HCT116 (cell line): ENCODE measurements around the gene SLC66A3. TPM values are rescaled to one million over a fixed set of nuclear protein-coding genes. Genes with fewer than 3 reads are reported as not detected.

ENCODE experiments used
- ATAC-seq: fragments of 200-7000 bp; cut with Tn5 transposase; 2 replicates; pipeline ENCODE4 v1.9.1; 2020; ENCODE audit warnings: mild to moderate bottlenecking, moderate library complexity
- BruUV-seq: library from RNA; stranded (reverse); fragments of 400-500 nt; replicated peaks from 2 replicates; lab custom pipeline; 2021; lab: Mats Ljungman, UMichigan
- CTCF ChIA-PET: fragments of 300-600 bp; sonication (Branson Sonifier 250); formaldehyde crosslinking; loops from one replicate; lab custom pipeline; 2021; ENCODE audit warnings: antibody characterized with exemption; lab: Charles Lee
- POLR2A ChIA-PET: fragments of 300-600, 350-600 bp; sonication (Branson Sonifier 250); formaldehyde crosslinking; loops from one replicate; lab custom pipeline; 2021; ENCODE audit warnings: antibody characterized with exemption; lab: Charles Lee
- RAD21 ChIA-PET, 2 experiments: fragments of 300-600 bp; sonication (Branson Sonifier 250); formaldehyde crosslinking; loops; one replicate each; lab custom pipeline; 2023; ENCODE audit warnings: low total read pairs in 2 of 2; ENCODE audit not compliant: uncharacterized antibody in 2 of 2, unreplicated experiment in 2 of 2, low non-redundant PET in 1 of 2; lab: Charles Lee
- DNase-seq: peaks from one replicate; pipeline ENCODE4 v3.0.0-alpha.2; 2010; ENCODE audit warnings: low read depth, low spot score
- H2AFZ ChIP-seq: fragments of 200-600 bp; shearing (Covaris generic), sonication (generic); 2 replicates; pipeline ENCODE4 v1.6.1; 2017; ENCODE audit warnings: low read depth, mixed run types, mixed read lengths, antibody characterized with exemption, low read length; ENCODE audit not compliant: poor library complexity, severe bottlenecking
- H3K27ac ChIP-seq: 2 replicates; pipeline ENCODE4 v1.5.1; 2012; ENCODE audit warnings: low read depth, low read length
- H3K27me3 ChIP-seq: fragments of 200-600 bp; sonication (generic); 2 replicates; pipeline ENCODE4 v1.6.1; 2016; ENCODE audit warnings: mixed run types, low read length, mixed read lengths; ENCODE audit not compliant: insufficient read depth
- H3K36me3 ChIP-seq, 2 experiments: fragments of 200-500 bp in 1 of 2; fragments of 200-600 bp in 1 of 2; sonication (Bioruptor generic) in 1 of 2; sonication (generic) in 1 of 2; 2 replicates each; pipeline versions ENCODE4 v1.5.1 to v1.6.1; 2014 to 2016; ENCODE audit warnings: low read length in 2 of 2, inconsistent platforms in 1 of 2, mixed read lengths in 1 of 2, mixed run types in 1 of 2; ENCODE audit not compliant: insufficient read depth in 2 of 2, control insufficient read depth in 1 of 2
- H3K4me1 ChIP-seq, 2 experiments: fragments of 200-600 bp in 1 of 2; sonication (generic) in 1 of 2; 2 replicates each; pipeline versions ENCODE4 v1.5.1 to v1.6.1; 2012 to 2017; ENCODE audit warnings: low read length in 2 of 2, inconsistent platforms in 1 of 2, mild to moderate bottlenecking in 1 of 2, mixed read lengths in 1 of 2, mixed run types in 1 of 2, moderate library complexity in 1 of 2; ENCODE audit not compliant: insufficient read depth in 2 of 2, control insufficient read depth in 1 of 2
- H3K4me2 ChIP-seq: fragments of 200-600 bp; sonication (generic); 2 replicates; pipeline ENCODE4 v1.6.1; 2017; ENCODE audit warnings: mixed run types, low read length, mixed read lengths
- H3K4me3 ChIP-seq, 2 experiments: fragments of 200-600 bp in 1 of 2; sonication (generic) in 1 of 2; replicated peaks in 1 of 2; 2 replicates each; pipeline ENCODE4 v1.5.1; 2011 to 2016; ENCODE audit warnings: low read length in 2 of 2, control low read depth in 1 of 2, low read depth in 1 of 2, mild to moderate bottlenecking in 1 of 2, mixed read lengths in 1 of 2, mixed run types in 1 of 2
- H3K79me2 ChIP-seq: fragments of 200-600 bp; sonication (generic); 2 replicates; pipeline ENCODE4 v1.6.1; 2017; ENCODE audit warnings: mild to moderate bottlenecking, mixed run types, low read length, moderate library complexity, mixed read lengths; ENCODE audit not compliant: insufficient read depth
- H3K9ac ChIP-seq: fragments of 200-600 bp; sonication (generic); 2 replicates; pipeline ENCODE4 v1.6.1; 2016; ENCODE audit warnings: low read length, mixed read lengths
- H3K9me2 ChIP-seq: fragments of 200-600 bp; sonication (generic), shearing (Covaris generic); 2 replicates; pipeline ENCODE4 v1.6.1; 2017; ENCODE audit warnings: mixed run types, mild to moderate bottlenecking, moderate library complexity; ENCODE audit not compliant: insufficient read depth
- H3K9me3 ChIP-seq, 2 experiments: fragments of 200-500 bp in 1 of 2; fragments of 200-600 bp in 1 of 2; sonication (Bioruptor generic) in 1 of 2; sonication (generic) in 1 of 2; 2 replicates each; pipeline ENCODE4 v1.6.1; 2014 to 2017; ENCODE audit warnings: low read length in 2 of 2, mixed read lengths in 2 of 2, inconsistent platforms in 1 of 2, low read depth in 1 of 2, mild to moderate bottlenecking in 1 of 2, mixed run types in 1 of 2, moderate library complexity in 1 of 2; ENCODE audit not compliant: control insufficient read depth in 1 of 2, insufficient read depth in 1 of 2
- H4K20me1 ChIP-seq: fragments of 200-600 bp; sonication (generic), shearing (Covaris generic); 2 replicates; pipeline ENCODE4 v1.6.1; 2017; ENCODE audit warnings: mixed run types, mild to moderate bottlenecking, moderate library complexity; ENCODE audit not compliant: insufficient read depth
- ELF1 ChIP-seq: IDR thresholded peaks from 2 replicates; pipeline ENCODE4 v1.6.1; 2012; ENCODE audit warnings: low read depth, borderline replicate concordance
- RAD21 ChIP-seq: IDR thresholded peaks from 2 replicates; pipeline ENCODE4 v1.6.1; 2012; ENCODE audit warnings: low read depth, mild to moderate bottlenecking
- YY1 ChIP-seq: IDR thresholded peaks from 2 replicates; pipeline ENCODE4 v1.6.1; 2011; ENCODE audit warnings: low read length, low read depth, moderate library complexity, mild to moderate bottlenecking; ENCODE audit not compliant: insufficient replicate concordance; ENCODE audit errors: extremely low read depth
- ZFX ChIP-seq: fragments of 450-650 bp; IDR thresholded peaks from 2 replicates; pipeline ENCODE4 v1.6.1; 2017
- ZNF274 ChIP-seq: fragments of 200-500 bp; sonication (Bioruptor generic); IDR thresholded peaks from 2 replicates; pipeline ENCODE4 v1.6.1; 2014; ENCODE audit warnings: mild to moderate bottlenecking, low read depth, low read length, inconsistent platforms
- intact Hi-C: fragments of 100-400 bp; cut with micrococcal nuclease; formaldehyde crosslinking; loops from 2 replicates; pipeline ENCODE4 v1.10.0; 2022
- total RNA-seq: library from RNA; stranded (reverse); gene quantifications from one replicate; pipeline ENCODE4 v1.2.1, GENCODE V29; 2021; ENCODE audit not compliant: unreplicated experiment
- TF ChIP-seq, protein P1 (sequence below), 3 experiments: fragments of 200-600 bp in 1 of 3; sonication (generic) in 1 of 3; IDR thresholded peaks in 2 of 3; conservative IDR thresholded peaks in 1 of 3; 2 replicates each; pipeline ENCODE4 v1.5.1; 2012 to 2017; ENCODE audit warnings: low read depth in 2 of 3, low read length in 2 of 3, antibody characterized with exemption in 1 of 3, borderline replicate concordance in 1 of 3, control low read depth in 1 of 3, mild to moderate bottlenecking in 1 of 3, mixed read lengths in 1 of 3, mixed run types in 1 of 3, moderate library complexity in 1 of 3; ENCODE audit not compliant: insufficient read depth in 1 of 3
- TF ChIP-seq, protein P2 (sequence below): IDR thresholded peaks from 2 replicates; pipeline ENCODE4 v1.6.1; 2012

Gene SLC66A3
- total RNA-seq, 1 experiment from 2014 or later = 15.9 TPM

DNA sequence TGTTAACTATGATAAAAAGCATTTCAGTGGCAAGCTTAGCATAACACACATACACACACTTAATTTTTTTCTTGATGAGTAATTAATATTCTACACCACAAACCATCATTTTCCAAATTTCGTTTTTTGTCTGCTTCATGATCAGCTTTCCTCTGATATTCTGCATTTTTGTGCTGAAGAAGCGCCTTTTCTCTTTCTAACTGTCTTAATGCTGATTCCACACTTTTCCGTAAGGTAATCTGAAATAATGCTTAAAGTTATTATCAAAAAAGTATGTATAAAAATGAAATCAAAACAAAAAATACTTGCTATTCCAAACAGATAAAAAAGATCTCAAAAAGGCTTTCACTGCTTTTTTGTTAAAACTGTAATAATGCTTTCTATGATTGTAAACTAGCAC lies 60.1 kb downstream of the SLC66A3 start:
- no peak overlapping the region for H3K9ac ChIP-seq
- CTCF ChIA-PET = no interaction called here
- TF ChIP-seq ZNF274 (no peak), ZFX (no peak), RAD21 (no peak), YY1 (no peak)
- TF ChIP-seq, protein P1, sequence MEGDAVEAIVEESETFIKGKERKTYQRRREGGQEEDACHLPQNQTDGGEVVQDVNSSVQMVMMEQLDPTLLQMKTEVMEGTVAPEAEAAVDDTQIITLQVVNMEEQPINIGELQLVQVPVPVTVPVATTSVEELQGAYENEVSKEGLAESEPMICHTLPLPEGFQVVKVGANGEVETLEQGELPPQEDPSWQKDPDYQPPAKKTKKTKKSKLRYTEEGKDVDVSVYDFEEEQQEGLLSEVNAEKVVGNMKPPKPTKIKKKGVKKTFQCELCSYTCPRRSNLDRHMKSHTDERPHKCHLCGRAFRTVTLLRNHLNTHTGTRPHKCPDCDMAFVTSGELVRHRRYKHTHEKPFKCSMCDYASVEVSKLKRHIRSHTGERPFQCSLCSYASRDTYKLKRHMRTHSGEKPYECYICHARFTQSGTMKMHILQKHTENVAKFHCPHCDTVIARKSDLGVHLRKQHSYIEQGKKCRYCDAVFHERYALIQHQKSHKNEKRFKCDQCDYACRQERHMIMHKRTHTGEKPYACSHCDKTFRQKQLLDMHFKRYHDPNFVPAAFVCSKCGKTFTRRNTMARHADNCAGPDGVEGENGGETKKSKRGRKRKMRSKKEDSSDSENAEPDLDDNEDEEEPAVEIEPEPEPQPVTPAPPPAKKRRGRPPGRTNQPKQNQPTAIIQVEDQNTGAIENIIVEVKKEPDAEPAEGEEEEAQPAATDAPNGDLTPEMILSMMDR (IDR thresholded peaks at IDR 0.05 in 2 of 3, conservative IDR thresholded peaks at IDR 0.05 in 1 of 3; ENCODE audit: borderline replicate concordance in 1 of 3, insufficient read depth in 1 of 3, low read depth in 2 of 3, low read length in 2 of 3) = no peak
- TF ChIP-seq, protein P2, sequence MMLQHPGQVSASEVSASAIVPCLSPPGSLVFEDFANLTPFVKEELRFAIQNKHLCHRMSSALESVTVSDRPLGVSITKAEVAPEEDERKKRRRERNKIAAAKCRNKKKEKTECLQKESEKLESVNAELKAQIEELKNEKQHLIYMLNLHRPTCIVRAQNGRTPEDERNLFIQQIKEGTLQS = no peak
- TF ChIP-seq, all 23 proteins: peak for 0
- Histone ChIP-seq H4K20me1 (peaks cover 5% of the 10 kb centered on the region), H3K4me3 (no peak overlapping the region), H3K27me3 (no peaks in the 10 kb centered on the region), H3K9me3 (no peaks in the 10 kb centered on the region), H3K4me1 (no peaks in the 10 kb centered on the region), H3K4me2 (no peak overlapping the region), H3K9me2 (no peaks in the 10 kb centered on the region), H3K27ac (no peak overlapping the region), H3K36me3 (peaks cover 20 to 26% of the 10 kb centered on the region in 2 experiments; a peak in 3 of 4 replicates), H2AFZ (no peak overlapping the region), H3K79me2 (no peaks in the 10 kb centered on the region)
- RAD21 ChIA-PET = no interaction called here
- POLR2A ChIA-PET = interaction anchor here (1.1 kb wide), 1 partner anchor 40 kb away, joined by 3 read pairs; no protein-coding TSS in a partner anchor
- ATAC-seq (no peak), DNase-seq (no peak)
- intact Hi-C loops = no loop called here
- BruUV-seq = no TSS peak

DNA sequence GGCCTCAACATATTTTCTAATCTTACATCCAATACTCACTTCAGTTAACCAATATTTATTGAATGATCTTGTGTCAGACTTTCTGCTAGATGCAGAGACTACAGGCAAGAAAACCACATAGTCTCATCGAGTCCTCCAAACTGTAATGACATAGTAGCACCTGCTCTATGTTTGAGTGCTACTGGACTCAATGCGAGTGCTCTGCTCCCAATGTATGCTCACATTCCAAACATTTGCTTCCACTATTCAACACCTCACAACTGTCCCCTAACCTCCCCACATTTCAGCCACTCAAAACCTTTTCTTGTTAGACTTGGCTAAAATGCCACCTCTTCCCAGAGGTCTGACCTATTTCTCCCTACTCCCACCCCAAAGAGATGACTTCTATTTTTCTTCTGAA lies 65.2 kb downstream of the SLC66A3 start:
- no peak for ATAC-seq
- Histone ChIP-seq H3K9me2 (no peaks in the 10 kb centered on the region), H2AFZ (no peak overlapping the region), H3K4me2 (no peak overlapping the region), H3K4me3 (no peak overlapping the region), H3K4me1 (no peaks in the 10 kb centered on the region), H4K20me1 (peaks cover under 1% of the 10 kb centered on the region; the same call in 1 of the 2 replicates), H3K9me3 (no peaks in the 10 kb centered on the region), H3K9ac (no peak overlapping the region), H3K27me3 (no peaks in the 10 kb centered on the region), H3K79me2 (peaks cover 2% of the 10 kb centered on the region; the same call in 1 of the 2 replicates), H3K36me3 (peaks cover 8 to 15% of the 10 kb centered on the region in 2 experiments; a peak in 2 of 4 replicates), H3K27ac (no peak overlapping the region)
- DNase-seq = no peak
- ChIA-PET RAD21 (no interaction called here), POLR2A (no interaction called here), CTCF (no interaction called here)
- no TSS peak for BruUV-seq
- no peak for TF ChIP-seq ELF1
- intact Hi-C loops = no loop called here
